ENCODE results near the gene GOLGA8O. TPM values are rescaled to one million over a fixed set of nuclear protein-coding genes. Genes with fewer than 3 reads are reported as not detected.
A peak's percentile ranks its signal among the peaks of the same experiment; 100 is the strongest.
"Not testable (repeated sequence)": the region's sequence is repeated elsewhere in the genome, so short reads cannot be mapped to it uniquely, and the experiment has no call there.

Gene GOLGA8O, protein sequence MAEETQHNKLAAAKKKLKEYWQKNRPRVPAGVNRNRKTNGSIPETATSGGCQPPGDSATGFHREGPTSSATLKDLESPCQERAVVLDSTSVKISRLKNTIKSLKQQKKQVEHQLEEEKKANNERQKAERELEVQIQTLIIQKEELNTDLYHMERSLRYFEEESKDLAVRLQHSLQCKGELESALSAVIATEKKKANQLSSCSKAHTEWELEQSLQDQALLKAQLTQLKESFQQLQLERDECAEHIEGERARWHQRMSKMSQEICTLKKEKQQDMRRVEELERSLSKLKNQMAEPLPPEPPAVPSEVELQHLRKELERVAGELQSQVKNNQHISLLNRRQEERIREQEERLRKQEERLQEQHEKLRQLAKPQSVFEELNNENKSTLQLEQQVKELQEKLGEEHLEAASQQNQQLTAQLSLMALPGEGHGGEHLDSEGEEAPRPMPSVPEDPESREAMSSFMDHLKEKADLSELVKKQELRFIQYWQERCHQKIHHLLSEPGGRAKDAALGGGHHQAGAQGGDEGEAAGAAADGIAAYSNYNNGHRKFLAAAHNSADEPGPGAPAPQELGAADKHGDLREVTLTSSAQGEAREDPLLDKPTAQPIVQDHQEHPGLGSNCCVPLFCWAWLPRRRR
- 1 to 10 TPM in 1 of 3 donors, under 1 TPM in 2; 0.60 to 1.5 (median 0.60) TPM for total RNA-seq
- long read RNA-seq, donor 1, partial matches to known transcripts = 0 of 1 reads
- long read RNA-seq, donor 1, other reads (novel, unspliced or antisense) = 1 of 1 reads
- long read RNA-seq, donor 2 = 0 reads

DNA sequence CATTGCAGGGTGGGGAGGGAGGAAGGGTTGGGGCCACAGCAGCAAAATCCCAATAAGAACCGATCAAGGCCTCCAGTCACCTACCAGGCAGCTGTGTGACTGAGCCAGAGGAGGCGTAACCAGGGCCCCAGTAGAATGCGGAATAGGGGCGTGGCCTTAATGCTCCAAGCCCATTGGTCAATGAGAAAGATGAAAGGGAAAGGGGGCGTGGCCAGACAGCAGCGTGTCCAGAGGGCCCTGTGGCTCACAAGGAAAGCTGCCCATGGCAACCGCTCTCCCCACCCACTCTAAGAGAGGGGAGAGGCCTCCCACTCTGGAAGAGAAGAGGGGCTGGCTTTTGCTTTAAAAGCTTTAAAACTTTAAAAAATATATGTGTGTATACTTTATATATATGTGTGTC is at the start of gene GOLGA8O:
TSS of gene GOLGA8O (minus strand) at position 101 of the 400 bp plus-strand sequence. CDS start at position 3, 98 bp downstream.
- ATAC-seq; H3K4me1 ChIP-seq (ENCODE audit: low read depth); intact Hi-C loops (cut with DNase I, micrococcal nuclease); H3K9me3 ChIP-seq; DNase-seq; H3K4me3 ChIP-seq; H3K36me3 ChIP-seq (ENCODE audit: low read depth): not testable (repeated sequence)

DNA sequence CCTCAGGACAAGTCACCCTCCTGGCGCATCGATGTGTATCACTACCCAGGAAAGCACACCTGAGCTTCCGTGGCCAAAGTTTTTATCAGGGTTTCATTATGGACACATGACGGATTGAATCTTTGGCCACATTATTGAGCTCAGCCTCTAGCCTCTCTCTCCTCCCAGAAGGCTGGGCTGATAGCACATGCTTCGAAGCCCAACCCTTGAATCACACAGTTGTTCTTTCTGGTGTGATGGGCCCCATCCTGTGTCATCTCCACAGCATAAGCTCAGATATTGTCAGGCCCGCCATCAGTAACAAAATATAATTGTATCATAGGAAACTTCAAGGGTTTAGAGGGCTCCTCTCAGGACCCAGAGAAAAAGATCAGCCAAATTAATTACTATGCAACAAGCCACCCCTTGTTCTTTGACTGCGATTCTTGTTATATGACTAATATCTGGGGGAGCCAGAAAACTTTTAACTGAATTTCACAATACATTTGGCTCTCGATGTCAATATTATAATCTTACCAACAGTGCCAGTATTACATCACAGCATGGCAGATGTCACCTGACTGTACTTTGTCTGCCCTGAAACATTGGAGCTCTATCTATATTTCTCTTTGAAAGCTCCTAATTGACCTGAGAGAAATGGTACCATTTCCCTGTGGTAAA is 48.8 kb upstream of the GOLGA8O start:
- DNase-seq; H3K36me3 ChIP-seq (ENCODE audit: low read depth); H3K9me3 ChIP-seq; H3K4me1 ChIP-seq (ENCODE audit: low read depth); intact Hi-C loops (cut with DNase I, micrococcal nuclease); H3K4me3 ChIP-seq; ATAC-seq: not testable (repeated sequence)

DNA sequence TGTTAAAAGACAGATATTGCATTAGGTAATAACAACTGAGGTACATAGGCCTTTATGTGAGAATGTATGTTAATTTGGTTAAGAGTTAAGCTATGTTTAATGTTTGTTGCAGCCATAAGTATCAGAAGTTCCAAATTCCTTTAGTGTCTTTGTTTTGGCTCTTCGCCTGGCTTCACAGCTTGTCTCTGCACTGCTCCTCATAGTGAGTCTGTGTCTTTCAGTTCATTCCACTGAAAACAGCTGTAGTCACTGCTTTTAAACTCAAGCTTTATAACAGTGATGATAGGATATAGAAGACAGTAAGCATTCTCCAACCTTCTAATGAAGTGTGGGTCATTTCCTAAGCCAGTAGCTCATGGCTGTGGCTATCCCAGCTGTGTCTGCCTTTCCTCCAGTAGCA is 47.5 kb upstream of the GOLGA8O start:
- H3K9me3 ChIP-seq; intact Hi-C loops (cut with DNase I, micrococcal nuclease); H3K36me3 ChIP-seq (ENCODE audit: low read depth); H3K4me1 ChIP-seq (ENCODE audit: low read depth); H3K4me3 ChIP-seq: not testable (repeated sequence)
- peak in 1 of 3 donors; percentile 39 for DNase-seq
- peak; percentile 40 for ATAC-seq

DNA sequence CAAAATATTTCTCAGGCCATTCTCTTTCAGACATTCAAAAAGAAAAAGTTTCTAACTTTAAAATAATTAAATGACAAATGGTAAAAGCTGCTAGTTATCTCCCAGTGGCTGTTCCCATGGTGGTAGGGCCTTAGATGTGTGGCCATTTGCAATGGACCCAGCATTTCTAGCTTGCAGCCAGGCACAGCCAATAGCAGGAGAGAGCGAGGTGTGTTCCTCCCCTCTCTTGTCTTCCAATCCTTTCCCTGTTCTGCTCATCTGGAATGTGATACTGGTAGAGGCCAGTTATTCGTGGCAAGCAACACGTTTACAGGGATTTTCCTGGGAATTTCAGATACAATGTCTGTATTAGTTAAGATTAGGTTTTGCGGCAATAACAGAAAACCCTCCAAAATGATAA is 37.3 kb upstream of the GOLGA8O start:
- H3K4me3 ChIP-seq; DNase-seq; H3K9me3 ChIP-seq; H3K36me3 ChIP-seq (ENCODE audit: low read depth); intact Hi-C loops (cut with DNase I, micrococcal nuclease); H3K4me1 ChIP-seq (ENCODE audit: low read depth); ATAC-seq: not testable (repeated sequence)

DNA sequence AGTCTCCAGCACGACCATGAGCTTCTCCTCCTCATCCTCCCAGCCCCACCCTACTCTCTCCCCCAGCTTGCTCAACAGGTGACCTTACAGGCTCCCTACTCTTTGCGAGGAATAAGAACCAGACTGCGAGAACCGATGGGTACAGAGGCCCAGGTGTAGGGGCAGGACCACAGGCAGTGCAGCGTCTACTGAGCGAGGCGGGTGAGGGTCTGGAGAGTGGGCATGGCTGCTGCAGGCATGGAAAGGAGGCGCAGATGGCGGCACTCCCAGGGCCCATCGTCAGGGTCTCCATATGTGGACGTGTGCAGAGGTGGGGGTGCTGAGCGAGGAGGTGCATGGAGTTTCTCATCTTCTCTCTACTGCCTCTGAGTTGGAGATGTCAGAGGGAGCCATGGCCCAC is 31.0 kb upstream of the GOLGA8O start:
- ATAC-seq; intact Hi-C loops (cut with DNase I, micrococcal nuclease); DNase-seq: not testable (repeated sequence)

DNA sequence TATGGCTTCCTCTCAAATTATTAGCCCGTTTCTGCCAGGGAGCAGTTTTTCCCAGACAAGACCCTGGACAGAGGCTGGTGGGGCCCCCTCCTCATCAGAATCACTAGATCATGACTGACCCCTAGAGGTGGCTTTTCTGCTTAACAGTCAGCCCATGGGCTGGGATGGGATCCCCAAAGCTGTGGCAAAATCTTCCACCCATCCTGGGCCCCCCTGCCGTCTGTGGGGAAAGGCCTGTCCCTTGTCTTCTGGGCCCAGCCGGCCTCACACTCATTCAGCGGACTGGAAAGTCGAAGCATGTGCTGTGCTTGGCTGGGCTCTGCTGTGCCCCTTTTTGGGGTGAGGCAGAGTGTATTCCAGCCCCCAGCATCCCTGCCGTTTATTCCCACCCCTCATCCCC is 27.9 kb upstream of the GOLGA8O start:
- H3K36me3 ChIP-seq (ENCODE audit: low read depth); ATAC-seq; H3K9me3 ChIP-seq; H3K4me3 ChIP-seq; DNase-seq; H3K4me1 ChIP-seq (ENCODE audit: low read depth); intact Hi-C loops (cut with DNase I, micrococcal nuclease): not testable (repeated sequence)

More for the DNA sequence above, 31.0 kb upstream of the GOLGA8O start:
- H3K36me3 ChIP-seq (ENCODE audit: low read depth); H3K4me3 ChIP-seq; H3K4me1 ChIP-seq (ENCODE audit: low read depth); H3K9me3 ChIP-seq: not testable (repeated sequence)

DNA sequence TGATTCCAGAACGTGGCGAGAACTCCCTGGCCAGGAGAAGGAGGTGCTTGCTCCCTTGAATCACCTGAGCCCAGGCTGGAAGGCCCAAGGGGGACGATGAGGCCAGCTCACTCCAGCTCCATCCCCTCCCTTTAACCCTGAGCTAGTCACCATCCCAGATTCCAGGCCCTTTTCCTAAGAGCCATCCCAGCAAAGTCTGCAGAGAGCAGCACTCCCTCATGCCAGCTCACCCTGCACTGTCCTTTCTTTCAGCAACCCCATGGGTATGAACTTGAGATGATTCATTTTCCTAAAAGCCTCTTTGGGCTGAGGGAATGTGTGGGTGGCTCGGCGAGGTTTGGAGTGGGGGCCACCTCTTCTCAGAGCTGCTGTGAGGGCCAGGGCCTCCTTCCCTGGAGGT is 26.2 kb upstream of the GOLGA8O start:
- H3K4me1 ChIP-seq (ENCODE audit: low read depth); H3K36me3 ChIP-seq (ENCODE audit: low read depth); intact Hi-C loops (cut with DNase I, micrococcal nuclease); DNase-seq; H3K4me3 ChIP-seq; H3K9me3 ChIP-seq: not testable (repeated sequence)
- peak; percentile 25 for ATAC-seq

DNA sequence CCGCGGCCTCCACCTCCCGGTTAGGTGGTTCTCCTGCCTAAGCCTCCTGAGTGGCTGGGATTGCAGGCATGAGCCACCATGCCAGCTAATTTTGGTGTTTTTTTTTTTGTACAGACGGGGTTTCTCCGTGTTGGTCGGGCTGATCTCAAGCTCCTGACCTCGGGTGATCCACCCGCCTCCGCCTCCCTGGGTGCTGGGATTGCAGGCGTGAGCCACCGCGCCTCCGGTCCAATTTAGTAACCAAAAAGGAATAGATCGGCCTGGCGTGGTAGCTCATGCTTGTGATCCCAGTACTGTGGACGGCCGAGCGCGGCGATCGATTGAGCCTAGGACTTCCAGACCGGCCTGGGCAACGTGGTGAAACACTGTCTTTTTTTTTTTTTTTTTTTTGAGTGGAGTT is 12.6 kb upstream of the GOLGA8O start:
- DNase-seq; ATAC-seq; H3K36me3 ChIP-seq (ENCODE audit: low read depth); H3K4me1 ChIP-seq (ENCODE audit: low read depth); H3K9me3 ChIP-seq; intact Hi-C loops (cut with DNase I, micrococcal nuclease); H3K4me3 ChIP-seq: not testable (repeated sequence)

DNA sequence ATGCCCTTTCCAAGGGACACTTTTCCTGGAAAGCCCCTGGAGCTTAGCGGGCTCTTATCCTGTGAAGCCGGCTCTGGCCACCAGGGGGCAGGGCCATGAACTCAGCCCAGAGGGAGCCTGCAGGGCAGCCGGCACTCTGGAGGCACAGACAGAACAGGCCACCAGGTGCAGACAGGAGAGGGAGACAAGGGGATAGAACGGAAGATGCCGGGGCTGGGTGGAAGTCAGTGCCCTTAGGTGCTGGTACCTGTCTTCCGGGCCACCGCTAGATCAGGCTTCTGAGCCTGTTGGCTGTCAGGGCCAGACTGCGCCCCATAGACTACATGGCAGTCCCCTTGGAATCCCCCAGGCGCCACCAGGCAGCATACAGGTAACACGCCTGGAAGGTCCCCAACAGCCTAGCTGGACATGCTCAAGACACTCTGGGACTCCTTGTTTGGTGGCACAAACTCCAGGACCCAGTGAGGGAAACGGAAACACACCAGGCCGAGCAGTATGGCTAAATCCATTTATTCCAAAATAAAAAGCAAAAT is 14.9 kb downstream of the GOLGA8O start:
- DNase-seq; H3K4me3 ChIP-seq; intact Hi-C loops (cut with DNase I, micrococcal nuclease); H3K36me3 ChIP-seq (ENCODE audit: low read depth); H3K4me1 ChIP-seq (ENCODE audit: low read depth); H3K9me3 ChIP-seq: not testable (repeated sequence)
- peak; percentile 66 for ATAC-seq

DNA sequence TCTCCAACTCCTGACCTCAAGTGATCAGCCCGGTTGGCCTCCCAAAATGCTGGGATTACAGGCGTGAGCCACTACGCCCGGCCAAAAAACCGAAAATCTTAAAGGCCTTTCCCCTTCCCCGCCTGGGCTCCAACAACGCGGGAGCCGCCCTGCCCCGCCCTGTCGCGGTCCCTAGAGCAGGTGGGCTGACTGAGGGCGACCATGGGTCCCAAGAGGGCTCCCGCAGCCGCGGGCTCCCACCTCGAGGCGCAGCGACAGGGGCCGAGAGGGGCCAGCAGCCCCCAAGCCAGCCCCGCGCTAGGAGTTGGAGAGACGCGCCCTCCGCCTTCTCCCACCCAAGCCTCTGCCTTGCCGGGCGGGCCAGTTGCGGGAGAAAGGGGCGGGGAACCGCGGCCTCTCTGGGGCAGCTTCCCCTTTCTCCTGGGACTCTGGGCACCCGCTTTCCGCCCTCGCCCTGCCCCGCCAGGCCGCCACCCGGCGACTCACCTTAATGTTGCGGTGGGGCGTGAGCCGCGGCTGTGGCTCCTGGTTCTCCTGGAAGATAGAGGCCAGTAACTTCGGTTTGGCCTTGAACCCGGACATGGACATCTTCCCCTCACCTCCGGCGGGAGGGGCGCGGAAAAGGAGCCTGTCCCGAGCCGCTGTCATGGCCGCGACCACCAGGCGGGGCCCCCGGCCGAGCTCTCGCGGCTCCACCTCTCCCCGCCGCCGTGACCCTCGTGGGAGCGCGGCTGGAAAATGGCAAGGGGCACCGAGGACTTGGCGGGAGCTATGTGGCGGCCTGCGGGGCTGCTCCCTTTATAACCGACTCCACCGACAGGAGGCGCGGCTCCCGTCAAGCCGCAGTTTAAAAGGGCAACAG is 21.1 kb downstream of the GOLGA8O start:
- H3K4me1 ChIP-seq (ENCODE audit: low read depth); intact Hi-C loops (cut with DNase I, micrococcal nuclease); H3K36me3 ChIP-seq (ENCODE audit: low read depth); H3K4me3 ChIP-seq; DNase-seq; H3K9me3 ChIP-seq: not testable (repeated sequence)
- peak; percentile 84 for ATAC-seq

- DNase-seq; intact Hi-C loops (cut with DNase I, micrococcal nuclease); H3K4me3 ChIP-seq; H3K9me3 ChIP-seq; H3K4me1 ChIP-seq (ENCODE audit: low read depth); H3K36me3 ChIP-seq (ENCODE audit: low read depth); ATAC-seq: not testable (repeated sequence)
Observed at GRCh38 chr15:32427635-32428034, 27.8 kb downstream of the GOLGA8O start.

GRCh38 chr15:32426511-32426910 is 28.9 kb downstream of the GOLGA8O start:
- H3K9me3 ChIP-seq; intact Hi-C loops (cut with DNase I, micrococcal nuclease); H3K36me3 ChIP-seq (ENCODE audit: low read depth); H3K4me1 ChIP-seq (ENCODE audit: low read depth); H3K4me3 ChIP-seq; ATAC-seq: not testable (repeated sequence)
- DNase-seq = peak in 1 of 3 donors; percentile 14

GRCh38 chr15:32407903-32408302 is 47.5 kb downstream of the GOLGA8O start:
- intact Hi-C loops (cut with DNase I, micrococcal nuclease); ATAC-seq; H3K36me3 ChIP-seq (ENCODE audit: low read depth); H3K9me3 ChIP-seq; H3K4me1 ChIP-seq (ENCODE audit: low read depth); H3K4me3 ChIP-seq; DNase-seq: not testable (repeated sequence)

All from mucosa of descending colon (tissue), 3 donors.